Stimulated activated CD8-positive, alpha-beta memory T cell treated with anti-CD3 and anti-CD28 coated beads, Interleukin-15, amount 100 ng/mL, for 48 hours (primary cell): ENCODE results near the gene CHAF1B.

Source experiments
- DNase-seq, 2 donors: peaks; one replicate each; pipeline ENCODE4 v3.0.0-alpha.2; 2020; ENCODE audit warnings: low read depth in 2 of 2

CHAF1B gene

DNA sequence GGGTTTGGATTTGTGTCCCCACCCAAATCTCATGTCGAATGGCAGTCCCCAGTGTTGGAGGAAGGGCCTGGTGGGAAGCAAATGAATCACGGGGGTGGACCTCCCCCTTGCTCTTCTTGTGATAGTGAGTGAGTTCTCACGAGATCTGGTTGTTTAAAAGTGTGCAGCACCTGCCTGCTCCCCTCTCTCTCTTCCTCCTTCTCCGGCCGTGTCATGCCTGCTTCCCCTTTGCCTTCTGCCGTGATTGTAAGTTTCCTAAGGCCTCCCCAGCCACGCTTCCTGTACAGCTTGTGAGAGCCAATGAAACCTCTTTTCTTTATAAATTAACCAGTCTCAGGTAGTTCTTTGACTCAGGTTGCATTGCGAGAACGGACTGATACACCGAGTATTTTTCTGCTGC is 78.8 kb downstream of the CHAF1B start:
- no peak for DNase-seq

DNA sequence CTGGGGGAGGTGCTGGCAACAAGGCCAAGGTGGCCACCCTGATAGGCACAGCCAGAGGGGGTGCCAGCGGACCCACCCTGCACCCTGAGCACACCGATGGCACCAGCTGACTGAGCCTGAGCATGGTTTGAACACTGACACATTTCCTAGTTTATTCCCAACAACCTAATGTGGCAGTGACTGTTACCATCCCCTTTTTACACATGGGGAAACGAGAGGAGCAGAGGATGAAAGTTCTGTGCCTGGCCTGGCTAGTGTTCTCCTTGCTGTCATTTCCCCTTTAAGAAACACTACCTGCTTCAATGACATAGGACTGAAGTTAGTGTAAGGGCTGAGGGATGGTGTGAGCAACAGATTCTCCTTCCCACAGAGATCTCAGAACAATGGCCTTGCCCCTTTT is 79.4 kb downstream of the CHAF1B start:
- DNase-seq = no peak

DNA sequence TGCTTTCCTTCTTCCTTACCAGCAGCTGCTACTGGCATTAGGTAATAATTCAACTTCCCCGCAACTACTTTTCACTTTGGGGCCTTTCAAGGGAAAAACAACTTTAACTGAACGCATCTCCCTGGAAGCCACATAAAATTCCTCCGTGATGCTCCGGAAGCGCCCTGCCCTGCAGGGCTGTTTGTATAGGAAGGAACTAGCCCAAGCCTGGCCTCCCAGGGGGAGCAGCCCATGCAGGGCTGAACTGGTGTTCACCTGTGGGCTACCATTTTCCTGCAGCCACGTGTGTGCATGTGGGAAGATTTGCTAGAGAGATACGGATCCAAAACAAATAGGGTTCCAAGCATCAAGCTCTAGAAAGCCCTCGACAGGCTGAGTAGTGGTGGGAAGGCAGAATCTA is 80.3 kb downstream of the CHAF1B start:
- DNase-seq = no peak

DNA sequence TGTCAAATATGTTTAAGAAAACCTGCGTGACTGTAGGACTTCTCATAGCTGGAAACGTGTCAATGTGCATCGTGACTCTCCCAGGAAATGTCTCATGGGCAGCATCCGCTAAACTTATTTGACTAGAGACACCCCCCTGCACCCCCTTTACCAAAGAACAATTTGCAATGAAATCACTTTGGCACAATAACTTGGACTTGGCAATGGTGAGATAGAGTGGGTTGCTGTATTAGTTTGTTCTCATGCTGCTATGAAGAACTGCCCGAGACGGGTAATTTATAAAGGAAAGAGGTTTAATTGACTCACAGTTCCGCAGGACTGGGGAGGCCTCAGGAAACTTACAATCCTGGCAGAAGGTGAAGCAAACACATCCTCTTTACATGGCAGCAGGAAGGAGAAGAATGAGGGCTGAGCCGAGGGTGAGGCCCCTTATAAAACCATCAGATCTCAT is 80.9 kb downstream of the CHAF1B start:
- no peak for DNase-seq
